ENCODE data around the gene CHST14.
"Not testable (repeated sequence)": the region's sequence is repeated elsewhere in the genome, so short reads cannot be mapped to it uniquely, and the experiment has no call there.

Gene CHST14

GRCh38 chr15:40440743-40441564, 29.8 kb upstream of the CHST14 start, which contains the start of gene BAHD1:
Gene BAHD1 (plus strand): TSS chr15:40440953. CDS start chr15:40458465, 17,512 bp downstream.
- DNase-seq (ENCODE audit: low spot score): peak; percentile 98

DNA sequence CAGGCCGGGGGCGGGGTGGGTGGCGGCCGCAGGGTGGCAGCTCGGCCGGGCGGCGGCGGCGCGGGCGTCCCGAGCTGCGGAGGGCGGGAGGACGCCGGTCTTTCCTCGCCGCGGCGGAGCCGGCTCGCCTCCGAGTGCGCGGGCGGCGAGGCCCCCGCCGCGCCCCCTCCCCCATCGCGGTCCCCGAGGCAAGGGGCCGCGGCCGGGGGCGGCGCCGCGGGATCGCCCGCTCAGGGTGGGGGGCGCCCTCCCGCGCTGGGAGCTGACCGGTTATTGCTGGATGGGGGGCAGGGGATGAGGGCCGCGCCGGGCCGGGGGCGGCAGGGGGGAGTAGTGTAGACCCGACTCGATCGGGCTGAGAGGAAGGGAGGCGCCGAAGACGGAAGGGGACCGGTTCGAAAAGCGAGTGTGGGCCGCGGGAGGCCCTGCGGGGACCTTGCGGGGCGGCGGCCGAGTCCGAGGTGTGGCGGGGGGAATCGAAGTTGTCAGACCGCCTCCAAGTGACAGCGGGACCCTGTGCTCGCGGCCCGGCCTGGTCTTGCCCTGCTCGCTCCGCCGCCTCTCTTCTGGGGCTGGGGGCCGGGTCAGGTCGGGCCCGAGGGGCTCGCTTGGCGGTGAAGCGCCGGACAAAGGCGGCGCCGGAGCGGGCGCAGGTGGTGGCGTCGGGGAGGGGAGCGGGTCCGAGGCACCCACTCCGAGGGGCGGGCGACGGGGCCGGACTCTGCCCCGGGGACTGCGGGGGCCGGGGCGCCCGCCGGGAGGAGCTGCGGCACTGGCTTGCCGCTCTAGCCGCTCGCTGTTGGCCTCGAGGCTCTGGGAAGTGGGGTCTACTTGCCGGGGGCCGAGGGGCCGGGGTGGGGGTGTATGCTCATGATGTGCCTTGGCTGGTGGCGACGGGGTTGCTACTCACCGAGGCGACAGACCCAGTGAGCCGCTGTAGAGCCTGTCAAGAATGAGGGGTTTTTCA, 28.9 kb upstream of the CHST14 start:
- DNase-seq (ENCODE audit: low spot score): peak; percentile 73

- DNase-seq (ENCODE audit: low spot score): no peak
These were observed 27.5 kb upstream of the CHST14 start for GRCh38 chr15:40443255-40443654.

DNA sequence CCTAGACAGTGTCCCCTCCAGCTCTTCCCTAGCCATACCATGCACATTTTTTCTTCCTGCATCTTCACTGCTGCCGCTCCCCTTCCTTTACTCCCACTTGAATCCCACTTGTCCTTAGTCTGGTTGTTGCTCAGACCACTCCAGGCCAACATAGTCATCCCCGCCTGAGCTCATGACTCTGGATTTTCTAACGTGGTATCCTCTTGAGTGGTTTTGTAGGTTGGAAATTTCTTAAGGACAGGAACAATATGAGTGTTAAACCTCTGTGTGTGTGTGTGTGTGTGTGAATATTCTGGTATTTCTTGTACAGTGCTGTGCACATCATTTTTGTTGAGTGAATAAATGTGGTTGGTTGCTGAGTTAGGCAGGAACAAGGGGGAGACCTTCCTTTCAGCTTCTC, 26.9 kb upstream of the CHST14 start:
- no peak for DNase-seq (ENCODE audit: low spot score)

DNA sequence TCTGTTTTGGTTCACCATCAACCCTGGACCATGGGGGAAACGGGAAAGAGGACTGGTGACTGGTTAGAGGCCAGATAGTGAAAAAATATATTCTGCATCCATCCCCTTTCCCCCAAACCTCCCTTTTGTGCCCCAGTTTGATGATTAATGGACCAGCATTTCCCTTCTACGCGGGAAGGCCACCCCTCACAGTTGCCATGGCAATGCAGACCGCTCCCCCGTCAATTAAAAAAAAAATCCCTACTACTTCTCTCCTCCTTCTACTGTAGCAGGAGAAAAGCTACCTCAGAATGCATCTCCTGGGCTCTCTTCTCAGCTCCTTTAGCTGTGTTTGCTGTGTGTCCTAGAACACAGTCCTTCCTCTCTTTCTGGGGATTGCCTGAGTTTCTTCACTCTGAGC, 26.0 kb upstream of the CHST14 start:
- no peak for DNase-seq (ENCODE audit: low spot score)

- no peak for DNase-seq (ENCODE audit: low spot score)
These were observed 25.3 kb upstream of the CHST14 start for GRCh38 chr15:40445421-40445922.

- no peak for DNase-seq (ENCODE audit: low spot score)
These were observed 24.6 kb upstream of the CHST14 start for GRCh38 chr15:40446144-40446543.

- DNase-seq (ENCODE audit: low spot score): no peak
These were observed 22.4 kb upstream of the CHST14 start for GRCh38 chr15:40448354-40448753.

DNA sequence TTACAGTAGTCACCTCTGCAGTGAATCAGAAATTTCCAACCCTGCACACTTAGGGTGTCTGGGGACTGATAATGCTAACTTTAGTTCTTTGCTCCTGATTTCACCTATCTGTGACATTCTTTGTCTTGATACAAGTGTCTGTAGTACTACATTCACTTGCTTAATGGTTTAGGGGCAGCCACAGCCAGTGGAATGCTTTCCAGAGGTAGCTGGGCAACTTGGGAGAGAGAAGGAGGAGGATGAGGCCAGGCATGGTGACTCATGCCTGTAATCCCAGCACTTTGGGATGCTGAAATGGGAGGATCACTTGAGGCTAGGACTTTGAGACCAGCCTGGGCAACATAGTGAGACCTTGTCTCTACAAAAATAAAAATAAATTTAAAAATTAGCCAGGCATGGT, 21.5 kb upstream of the CHST14 start:
- no peak for DNase-seq (ENCODE audit: low spot score)

- DNase-seq (ENCODE audit: low spot score): no peak
These were observed 20.7 kb upstream of the CHST14 start for GRCh38 chr15:40450047-40450446.

- DNase-seq (ENCODE audit: low spot score): no peak
These were observed 19.1 kb upstream of the CHST14 start for GRCh38 chr15:40451527-40452158.

- no peak for DNase-seq (ENCODE audit: low spot score)
These were observed 18.3 kb upstream of the CHST14 start for GRCh38 chr15:40452296-40453090.

- not testable (repeated sequence) for DNase-seq (ENCODE audit: low spot score)
These were observed 16.8 kb upstream of the CHST14 start for GRCh38 chr15:40453941-40454340.

DNA sequence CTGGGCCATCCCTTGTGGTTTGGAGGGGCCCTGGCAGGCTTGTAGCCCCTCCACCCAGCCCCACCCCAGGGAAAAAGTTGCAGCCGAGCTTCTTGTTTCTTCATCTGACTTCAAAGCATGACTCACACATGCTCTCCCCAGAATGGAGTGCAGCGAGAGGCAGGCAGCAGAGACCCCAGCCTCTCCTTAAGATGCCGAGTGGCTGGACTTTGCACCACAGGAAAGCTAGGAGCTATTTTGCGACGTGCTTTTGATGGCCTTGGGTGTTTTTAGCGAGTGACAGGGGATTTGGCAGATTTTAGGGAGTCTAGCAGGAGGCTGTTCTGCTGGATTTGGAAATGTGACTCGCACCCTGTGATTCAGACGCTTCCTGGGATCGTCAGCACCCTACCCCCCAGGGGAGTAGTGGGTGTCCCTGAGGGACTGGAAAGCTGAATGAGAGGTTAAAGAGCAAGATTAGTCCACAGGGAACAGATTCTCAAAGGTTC, 15.8 kb upstream of the CHST14 start:
- no peak for DNase-seq (ENCODE audit: low spot score)

DNA sequence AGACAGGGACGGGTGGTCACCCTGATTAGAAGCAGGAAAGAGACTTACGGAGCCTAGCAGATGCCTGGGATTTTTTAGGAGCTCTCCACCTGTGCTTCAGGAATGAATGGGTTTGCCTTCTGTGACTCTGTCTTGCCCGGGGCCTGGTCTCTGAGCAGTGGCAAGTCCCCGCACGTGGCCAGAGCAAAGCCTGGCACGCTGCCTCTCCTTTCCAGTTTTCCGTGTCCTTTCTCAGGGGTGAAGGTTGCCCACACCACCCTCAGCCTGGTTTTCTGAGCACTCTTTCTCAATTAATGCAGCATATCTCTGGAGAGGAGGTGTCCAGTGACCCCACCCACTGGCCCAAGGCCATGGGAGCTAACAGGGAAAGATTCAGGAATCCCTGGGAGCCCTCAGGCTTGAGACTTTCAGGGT, 14.5 kb upstream of the CHST14 start:
- no peak for DNase-seq (ENCODE audit: low spot score)

GRCh38 chr15:40456738-40457137, 14.0 kb upstream of the CHST14 start:
- DNase-seq (ENCODE audit: low spot score): no peak

- no peak for DNase-seq (ENCODE audit: low spot score)
These were observed 12.1 kb upstream of the CHST14 start for GRCh38 chr15:40458495-40459371.

DNA sequence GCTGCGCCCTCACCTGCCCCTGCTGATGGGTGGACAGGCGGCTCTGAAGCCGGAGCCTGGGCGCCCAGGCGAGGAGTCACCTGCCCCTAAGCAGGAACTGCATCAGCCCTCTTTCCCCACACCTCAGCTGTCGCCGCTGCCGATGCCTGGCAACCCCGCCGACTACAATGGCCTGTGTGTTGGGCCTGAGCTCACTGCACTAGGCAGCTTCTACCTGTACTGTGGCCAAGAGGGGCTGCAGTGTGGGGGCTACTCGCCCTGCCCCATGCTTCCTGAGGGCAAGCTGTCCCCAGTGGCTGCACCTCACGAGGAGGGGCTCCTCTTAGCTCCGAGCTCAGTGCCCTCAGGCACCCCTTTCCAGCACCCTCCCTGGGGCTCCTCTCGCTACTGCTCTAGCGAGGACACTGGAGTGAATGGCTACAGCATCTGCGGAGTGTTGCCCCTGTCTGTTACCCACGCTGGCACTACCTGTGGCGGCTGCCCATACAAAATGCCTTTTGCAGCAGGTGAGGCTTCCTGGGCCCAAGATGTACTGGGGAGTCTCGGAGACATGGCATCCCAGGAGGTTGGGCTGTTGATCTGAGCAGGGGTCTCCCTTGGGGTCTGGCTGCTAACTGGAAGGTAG, 11.3 kb upstream of the CHST14 start:
- no peak for DNase-seq (ENCODE audit: low spot score)

GRCh38 chr15:40460404-40460803, 10.4 kb upstream of the CHST14 start:
- DNase-seq (ENCODE audit: low spot score): peak; percentile 25

- DNase-seq (ENCODE audit: low spot score): no peak
These were observed 8.8 kb upstream of the CHST14 start for GRCh38 chr15:40461958-40462357.

All from ecto neural progenitor cell (in vitro differentiated cells).